Measurements from ENCODE around the gene SLC27A5. TPM values are rescaled to one million over a fixed set of nuclear protein-coding genes. Genes with fewer than 3 reads are reported as not detected.
"Not testable (repeated sequence)": the region's sequence is repeated elsewhere in the genome, so short reads cannot be mapped to it uniquely, and the experiment has no call there.

Gene SLC27A5
- total and polyA plus RNA-seq, 9 of the 15 experiments (the other 6 are each of a cell fraction or from before 2014, with no cell fraction given) = 42.2 to 318 (median 64.7) TPM

GRCh38 chr19:58509731-58510083 is 2.1 kb downstream of the SLC27A5 start (continued):
- peak; percentile 96 for TF ChIP-seq RREB1 (CRISPR knock-in tag; IDR thresholded peaks at IDR 0.05)

GRCh38 chr19:58507602-58508223 is 4.1 kb downstream of the SLC27A5 start:
- POLR2A ChIA-PET; DNase-seq (ENCODE audit: extremely low read depth in 1 of 4, low spot score in 3 of 4); H3K4me2 ChIP-seq (ENCODE audit: insufficient read depth, low read length); H2AFZ ChIP-seq (ENCODE audit: low read depth, low read length); H3K9me3 ChIP-seq (replicated peaks; ENCODE audit: control insufficient read depth, insufficient read depth, low read depth, low read length); H3K27ac ChIP-seq (ENCODE audit: extremely low read depth, low read depth, low read length); BruUV-seq (replicated peaks); intact Hi-C loops (cut with micrococcal nuclease); H3K4me3 ChIP-seq; H4K20me1 ChIP-seq (replicated peaks; ENCODE audit: control insufficient read depth, insufficient read depth, low read length); FAIRE-seq; H3K36me3 ChIP-seq (ENCODE audit: control insufficient read depth, insufficient read depth, low read length); H3K9ac ChIP-seq (ENCODE audit: insufficient read depth in 1 of 2, low read depth in 2 of 2, low read length in 2 of 2); H3K27me3 ChIP-seq (ENCODE audit: control insufficient read depth in 2 of 2, insufficient read depth in 2 of 2, low read length in 2 of 2); in situ Hi-C loops (cut with MboI); H3K79me2 ChIP-seq (ENCODE audit: control insufficient read depth, insufficient read depth, low read length); ATAC-seq; CTCF ChIA-PET (ENCODE audit: low intra/inter-chr PET ratio); H3K9me1 ChIP-seq (ENCODE audit: control insufficient read depth, insufficient read depth, low read length): not testable (repeated sequence)
- 47% methylated on average over 8 of the region's 8 CpGs for WGBS (ENCODE audit: insufficient coverage, low coverage, missing lambda C conversion rate)
- TF ChIP-seq ZNF280A (IDR thresholded peaks at IDR 0.05; ENCODE audit: low read depth, partially characterized antibody) (peak; percentile 61), CBX5 (IDR thresholded peaks at IDR 0.05; ENCODE audit: borderline replicate concordance, low read depth) (peak; percentile 85), ZNF445 (CRISPR knock-in tag; IDR thresholded peaks at IDR 0.05; ENCODE audit: low read depth) (peak; percentile 93), TRIM28 (IDR thresholded peaks at IDR 0.05) (peak; percentile 79)
- peaks cover 9 to 27% of the 10 kb centered on the region in 2 experiments; a peak in 4 of 5 replicates for H3K4me1 ChIP-seq (replicated peaks in 1 of 2; ENCODE audit: control insufficient read depth in 2 of 2, insufficient read depth in 2 of 2, low read length in 2 of 2)

Data from K562 (cell line).